ENCODE measurements around the gene KCND2. TPM values are rescaled to one million over a fixed set of nuclear protein-coding genes. Genes with fewer than 3 reads are reported as not detected.

The KCND2 gene
- total RNA-seq, 1 donor from 2014 or later = 3.7 TPM

- no peak for TF ChIP-seq CTCF (IDR thresholded peaks at IDR 0.05; ENCODE audit: unreplicated experiment)
- Mint-ChIP-seq H3K27ac (no peak overlapping the region), H3K4me1 (no peaks in the 10 kb centered on the region), H3K36me3 (no peaks in the 10 kb centered on the region), H3K9me3 (peaks cover 10% of the 10 kb centered on the region), H3K4me3 (no peak overlapping the region), H3K27me3 (ENCODE audit: low read depth) (no peaks in the 10 kb centered on the region)
- no peak for DNase-seq (ENCODE audit: low spot score in 2 of 2, unreplicated experiment in 2 of 2)
These were observed 336.3 kb downstream of the KCND2 start for GRCh38 chr7:120609136-120609753.

GRCh38 chr7:120611975-120612374 lies 339.0 kb downstream of the KCND2 start:
- H3K4me1 Mint-ChIP-seq = no peaks in the 10 kb centered on the region
- no peaks in the 10 kb centered on the region for H3K36me3 Mint-ChIP-seq
- H3K27me3 Mint-ChIP-seq (ENCODE audit: low read depth) = no peaks in the 10 kb centered on the region
- no peak for TF ChIP-seq CTCF (IDR thresholded peaks at IDR 0.05; ENCODE audit: unreplicated experiment)
- DNase-seq (ENCODE audit: low spot score in 2 of 2, unreplicated experiment in 2 of 2) = no peak
- H3K9me3 Mint-ChIP-seq = no peaks in the 10 kb centered on the region
- no peak overlapping the region for H3K27ac Mint-ChIP-seq
- H3K4me3 Mint-ChIP-seq = no peak overlapping the region

GRCh38 chr7:120615703-120616102 lies 342.7 kb downstream of the KCND2 start:
- Mint-ChIP-seq H3K36me3 (no peaks in the 10 kb centered on the region), H3K9me3 (no peaks in the 10 kb centered on the region), H3K27me3 (ENCODE audit: low read depth) (no peaks in the 10 kb centered on the region), H3K27ac (no peak overlapping the region), H3K4me1 (no peaks in the 10 kb centered on the region), H3K4me3 (no peak overlapping the region)
- no peak for DNase-seq (ENCODE audit: low spot score in 2 of 2, unreplicated experiment in 2 of 2)
- TF ChIP-seq CTCF (IDR thresholded peaks at IDR 0.05; ENCODE audit: unreplicated experiment) = no peak

- no peaks in the 10 kb centered on the region for H3K36me3 Mint-ChIP-seq
- no peak for TF ChIP-seq CTCF (IDR thresholded peaks at IDR 0.05; ENCODE audit: unreplicated experiment)
- H3K4me3 Mint-ChIP-seq = no peak overlapping the region
- H3K9me3 Mint-ChIP-seq = no peaks in the 10 kb centered on the region
- H3K27me3 Mint-ChIP-seq (ENCODE audit: low read depth) = no peaks in the 10 kb centered on the region
- no peaks in the 10 kb centered on the region for H3K4me1 Mint-ChIP-seq
- DNase-seq (ENCODE audit: low spot score in 2 of 2, unreplicated experiment in 2 of 2) = no peak
- no peak overlapping the region for H3K27ac Mint-ChIP-seq
These were observed 344.3 kb downstream of the KCND2 start for GRCh38 chr7:120617275-120617674.

GRCh38 chr7:120628251-120628650 lies 355.3 kb downstream of the KCND2 start:
- Mint-ChIP-seq H3K36me3 (no peaks in the 10 kb centered on the region), H3K4me1 (no peaks in the 10 kb centered on the region), H3K9me3 (no peaks in the 10 kb centered on the region), H3K27ac (no peak overlapping the region), H3K27me3 (ENCODE audit: low read depth) (no peaks in the 10 kb centered on the region), H3K4me3 (no peak overlapping the region)
- no peak for DNase-seq (ENCODE audit: low spot score in 2 of 2, unreplicated experiment in 2 of 2)
- TF ChIP-seq CTCF (IDR thresholded peaks at IDR 0.05; ENCODE audit: unreplicated experiment) = no peak

- no peak overlapping the region for H3K27ac Mint-ChIP-seq
- no peak overlapping the region for H3K4me3 Mint-ChIP-seq
- no peak for DNase-seq (ENCODE audit: low spot score in 2 of 2, unreplicated experiment in 2 of 2)
- no peaks in the 10 kb centered on the region for H3K4me1 Mint-ChIP-seq
- TF ChIP-seq CTCF (IDR thresholded peaks at IDR 0.05; ENCODE audit: unreplicated experiment) = no peak
- H3K9me3 Mint-ChIP-seq = no peaks in the 10 kb centered on the region
- H3K36me3 Mint-ChIP-seq = no peaks in the 10 kb centered on the region
- H3K27me3 Mint-ChIP-seq (ENCODE audit: low read depth) = no peaks in the 10 kb centered on the region
These were observed 366.9 kb downstream of the KCND2 start for GRCh38 chr7:120639884-120640283.
